ENCODE results near the gene GIMAP6. TPM values are rescaled to one million over a fixed set of nuclear protein-coding genes. Genes with fewer than 3 reads are reported as not detected.
A peak's percentile ranks its signal among the peaks of the same experiment; 100 is the strongest.

Gene GIMAP6
- total and polyA plus RNA-seq, 7 donors = 8.2 to 21.8 (median 11.6) TPM

DNA sequence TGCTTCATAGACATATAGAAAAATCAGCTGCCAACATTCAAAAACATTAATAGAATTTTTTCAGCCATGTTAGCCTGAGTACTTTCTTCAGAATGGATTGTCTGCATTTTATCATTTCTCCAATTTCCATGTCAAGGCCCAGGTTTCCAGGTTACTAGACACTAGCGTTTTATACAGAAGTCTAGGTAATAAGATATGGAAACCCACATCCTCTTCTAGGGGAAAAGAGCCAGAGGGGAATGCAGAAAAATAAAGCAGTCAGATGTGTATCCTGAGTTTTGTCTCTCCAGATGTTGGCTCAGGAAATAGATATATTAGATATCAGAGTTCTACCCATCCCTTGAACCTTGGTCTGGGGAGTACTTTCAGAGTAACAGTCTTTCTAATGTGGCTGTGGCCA, 44.6 kb downstream of the GIMAP6 start:
- Histone ChIP-seq H3K36me3 (ENCODE audit: insufficient read depth in 1 of 2, low read depth in 1 of 2) (no peaks in the 10 kb centered on the region), H3K4me3 (no peak overlapping the region), H3K9me3 (no peaks in the 10 kb centered on the region), H3K27me3 (ENCODE audit: insufficient read depth in 3 of 3, low read length in 2 of 3) (no peaks in the 10 kb centered on the region), H3K27ac (peak overlapping the region; percentile 26), H3K4me1 (no peaks in the 10 kb centered on the region)
- no peak for TF ChIP-seq CTCF (IDR thresholded peaks at IDR 0.05)
- DNase-seq (no peak), ATAC-seq (no peak)
- WGBS, 3 donors = 59 to 66% (median 61%) methylated on average over 1 of the region's 1 CpG
- intact Hi-C loops (cut with DNase I) = no loop called here

DNA sequence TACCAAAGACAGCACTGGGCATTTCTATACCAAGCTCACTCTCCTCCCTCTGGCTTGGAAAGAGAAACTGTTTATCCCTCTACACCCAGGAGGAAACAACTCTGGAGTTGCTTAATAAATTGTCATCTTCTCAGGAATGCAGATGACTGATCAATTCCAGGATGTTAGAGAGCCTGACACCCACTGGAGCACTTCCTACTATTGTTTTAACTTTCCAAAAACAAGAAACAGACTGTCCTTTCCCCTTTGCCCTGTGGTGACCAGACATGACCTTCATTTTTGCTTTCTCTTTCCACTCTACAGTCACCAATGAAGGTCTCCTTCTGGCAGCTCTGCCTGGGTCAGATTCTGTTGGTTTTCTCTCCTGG, 45.4 kb downstream of the GIMAP6 start:
- DNase-seq = no peak
- H3K4me1 ChIP-seq = no peaks in the 10 kb centered on the region
- no peaks in the 10 kb centered on the region for H3K36me3 ChIP-seq (ENCODE audit: insufficient read depth in 1 of 2, low read depth in 1 of 2)
- H3K9me3 ChIP-seq = no peaks in the 10 kb centered on the region
- no peak for TF ChIP-seq CTCF (IDR thresholded peaks at IDR 0.05)
- H3K27me3 ChIP-seq (ENCODE audit: insufficient read depth in 3 of 3, low read length in 2 of 3) = no peaks in the 10 kb centered on the region
- intact Hi-C loops (cut with DNase I) = no loop called here
- H3K4me3 ChIP-seq = no peak overlapping the region
- peak overlapping the region; percentile 67 for H3K27ac ChIP-seq
- peak; percentile 36 to 71 (median 55) for ATAC-seq

GRCh38 chr7:150586068-150586784, 46.0 kb downstream of the GIMAP6 start:
- H3K4me3 ChIP-seq = no peak overlapping the region
- ATAC-seq (peak in 3 of 4 donors; percentile 24 to 32 (median 30)), DNase-seq (no peak)
- H3K9me3 ChIP-seq = peaks cover 2% of the 10 kb centered on the region
- no peaks in the 10 kb centered on the region for H3K27me3 ChIP-seq (ENCODE audit: insufficient read depth in 3 of 3, low read length in 2 of 3)
- 45 to 57% (median 49%) methylated on average over 4 of the region's 4 CpGs for WGBS, 3 donors
- TF ChIP-seq CTCF (IDR thresholded peaks at IDR 0.05) = no peak
- no peaks in the 10 kb centered on the region for H3K4me1 ChIP-seq
- peak overlapping the region; percentile 67 for H3K27ac ChIP-seq
- no peaks in the 10 kb centered on the region for H3K36me3 ChIP-seq (ENCODE audit: insufficient read depth in 1 of 2, low read depth in 1 of 2)
- intact Hi-C loops (cut with DNase I) = no loop called here

- Histone ChIP-seq H3K27ac (peak overlapping the region; percentile 67), H3K4me3 (no peak overlapping the region), H3K9me3 (peaks cover 8% of the 10 kb centered on the region), H3K36me3 (ENCODE audit: insufficient read depth in 1 of 2, low read depth in 1 of 2) (no peaks in the 10 kb centered on the region), H3K27me3 (ENCODE audit: insufficient read depth in 3 of 3, low read length in 2 of 3) (no peaks in the 10 kb centered on the region), H3K4me1 (no peaks in the 10 kb centered on the region)
- TF ChIP-seq CTCF (IDR thresholded peaks at IDR 0.05) = no peak
- ATAC-seq (no peak), DNase-seq (no peak)
- WGBS, 3 donors = 72 to 76% (median 73%) methylated on average over 7 of the region's 7 CpGs
- intact Hi-C loops (cut with DNase I) = no loop called here
These were observed 47.0 kb downstream of the GIMAP6 start for GRCh38 chr7:150585199-150585598.

Data from psoas muscle (tissue), 8 donors.